Thyroid gland (tissue), 4 donors: ENCODE data around the gene DNAJC30.
"Not testable (repeated sequence)": the region's sequence is repeated elsewhere in the genome, so short reads cannot be mapped to it uniquely, and the experiment has no call there.

ENCODE experiments used
- POLR2A ChIP-seq, 2 donors: fragments of 450-650 bp; IDR thresholded peaks; one replicate each; pipeline ENCODE4 v1.6.1; 2017; ENCODE audit warnings: antibody characterized with exemption in 2 of 2, mild to moderate bottlenecking in 2 of 2, moderate library complexity in 1 of 2
- TF ChIP-seq, protein P1 (sequence below), 6 experiments: fragments of 200-600 bp in 3 of 6; fragments of 450-650 bp in 3 of 6; sonication (generic) in 3 of 6; IDR thresholded peaks; one replicate each; pipeline ENCODE4 v1.5.1; 2016 to 2019; ENCODE audit warnings: antibody characterized with exemption in 6 of 6, mild to moderate bottlenecking in 2 of 6, inconsistent platforms in 1 of 6, moderate library complexity in 1 of 6

DNA sequence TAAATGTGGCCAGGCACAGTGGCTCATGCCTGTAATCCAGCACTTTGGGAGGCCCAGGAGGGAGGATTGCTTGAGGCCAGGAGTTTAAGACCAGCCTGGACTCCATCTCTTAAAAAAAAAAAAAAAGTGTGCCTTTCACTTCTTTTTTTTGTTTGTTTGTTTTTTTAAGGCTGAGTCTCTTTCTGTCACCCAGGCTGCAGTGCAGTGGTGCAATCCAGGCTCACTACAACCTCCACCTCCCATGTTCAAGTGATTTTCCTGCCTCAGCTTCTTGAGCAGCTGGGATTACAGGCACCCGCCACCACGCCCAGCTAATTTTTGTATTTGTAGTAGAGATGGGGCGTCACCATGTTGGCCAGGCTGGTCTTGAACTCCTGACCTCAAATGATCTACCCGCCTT lies 38.9 kb upstream of the DNAJC30 start:
- TF ChIP-seq, protein P1, sequence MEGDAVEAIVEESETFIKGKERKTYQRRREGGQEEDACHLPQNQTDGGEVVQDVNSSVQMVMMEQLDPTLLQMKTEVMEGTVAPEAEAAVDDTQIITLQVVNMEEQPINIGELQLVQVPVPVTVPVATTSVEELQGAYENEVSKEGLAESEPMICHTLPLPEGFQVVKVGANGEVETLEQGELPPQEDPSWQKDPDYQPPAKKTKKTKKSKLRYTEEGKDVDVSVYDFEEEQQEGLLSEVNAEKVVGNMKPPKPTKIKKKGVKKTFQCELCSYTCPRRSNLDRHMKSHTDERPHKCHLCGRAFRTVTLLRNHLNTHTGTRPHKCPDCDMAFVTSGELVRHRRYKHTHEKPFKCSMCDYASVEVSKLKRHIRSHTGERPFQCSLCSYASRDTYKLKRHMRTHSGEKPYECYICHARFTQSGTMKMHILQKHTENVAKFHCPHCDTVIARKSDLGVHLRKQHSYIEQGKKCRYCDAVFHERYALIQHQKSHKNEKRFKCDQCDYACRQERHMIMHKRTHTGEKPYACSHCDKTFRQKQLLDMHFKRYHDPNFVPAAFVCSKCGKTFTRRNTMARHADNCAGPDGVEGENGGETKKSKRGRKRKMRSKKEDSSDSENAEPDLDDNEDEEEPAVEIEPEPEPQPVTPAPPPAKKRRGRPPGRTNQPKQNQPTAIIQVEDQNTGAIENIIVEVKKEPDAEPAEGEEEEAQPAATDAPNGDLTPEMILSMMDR (IDR thresholded peaks at IDR 0.05): not testable (repeated sequence)
- not testable (repeated sequence) for TF ChIP-seq POLR2A (IDR thresholded peaks at IDR 0.05)
